GM23248 (cell line): ENCODE data around the gene DDN. TPM values are rescaled to one million over a fixed set of nuclear protein-coding genes. Genes with fewer than 3 reads are reported as not detected.

Source experiments
- DNase-seq: peaks from one replicate; pipeline ENCODE4 v3.0.0-alpha.2; 2015
- H2AFZ ChIP-seq: fragments of 200-600 bp; sonication (generic); 2 replicates; pipeline ENCODE4 v1.6.1; 2016; ENCODE audit warnings: antibody characterized with exemption
- H3F3A ChIP-seq: fragments of 200-600 bp; sonication (generic); 2 replicates; pipeline ENCODE4 v1.6.1; 2016; ENCODE audit warnings: mild to moderate bottlenecking, antibody characterized with exemption, mixed run types; ENCODE audit not compliant: insufficient read depth
- H3K27ac ChIP-seq: fragments of 200-600 bp; sonication (generic); 2 replicates; pipeline ENCODE4 v1.5.1; 2016; ENCODE audit warnings: mild to moderate bottlenecking
- H3K27me3 ChIP-seq: fragments of 200-600 bp; sonication (generic); replicated peaks from 2 replicates; pipeline ENCODE4 v1.6.1; 2016; ENCODE audit warnings: mild to moderate bottlenecking; ENCODE audit not compliant: insufficient read depth
- H3K36me3 ChIP-seq: fragments of 200-600 bp; sonication (generic); 2 replicates; pipeline ENCODE4 v1.6.1; 2016; ENCODE audit warnings: low read depth, mild to moderate bottlenecking
- H3K4me1 ChIP-seq: fragments of 200-600 bp; sonication (generic); 2 replicates; pipeline ENCODE4 v1.6.1; 2016; ENCODE audit warnings: mild to moderate bottlenecking; ENCODE audit not compliant: insufficient read depth
- H3K4me2 ChIP-seq: fragments of 200-600 bp; sonication (generic); one replicate; pipeline ENCODE4 v1.6.1; 2016; ENCODE audit warnings: mild to moderate bottlenecking; ENCODE audit not compliant: unreplicated experiment
- H3K4me3 ChIP-seq: fragments of 200-600 bp; sonication (generic); 2 replicates; pipeline ENCODE4 v1.5.1; 2016; ENCODE audit warnings: mild to moderate bottlenecking
- H3K79me2 ChIP-seq: fragments of 200-600 bp; sonication (generic); 2 replicates; pipeline ENCODE4 v1.6.1; 2016; ENCODE audit warnings: mild to moderate bottlenecking; ENCODE audit not compliant: insufficient read depth
- H3K9ac ChIP-seq: fragments of 200-600 bp; sonication (generic); 2 replicates; pipeline ENCODE4 v1.6.1; 2016; ENCODE audit warnings: mild to moderate bottlenecking
- H3K9me2 ChIP-seq: fragments of 200-600 bp; sonication (generic); 2 replicates; pipeline ENCODE4 v1.6.1; 2016; ENCODE audit warnings: mixed run types, mild to moderate bottlenecking, moderate library complexity; ENCODE audit not compliant: insufficient read depth
- H3K9me3 ChIP-seq: fragments of 200-600 bp; sonication (generic); one replicate; pipeline ENCODE4 v1.6.1; 2017; ENCODE audit warnings: low read depth
- H4K20me1 ChIP-seq: fragments of 200-600 bp; sonication (generic); 2 replicates; pipeline ENCODE4 v1.6.0; 2016; ENCODE audit not compliant: insufficient read depth
- EZH2 ChIP-seq: fragments of 200-600 bp; sonication (generic); IDR thresholded peaks from 2 replicates; pipeline ENCODE4 v1.6.1; 2018; ENCODE audit warnings: antibody characterized with exemption, mild to moderate bottlenecking; ENCODE audit not compliant: insufficient read depth, poor library complexity, severe bottlenecking
- EZH2phosphoT487 ChIP-seq: fragments of 200-600 bp; sonication (generic); IDR thresholded peaks from 2 replicates; pipeline ENCODE4 v1.6.1; 2018; ENCODE audit warnings: antibody characterized with exemption, moderate library complexity, mild to moderate bottlenecking, low read depth; ENCODE audit not compliant: insufficient read depth
- WGBS, 2 experiments: methylation state at CpG; one replicate each; pipeline ENCODE4 v1.1.6; 2015 to 2017; ENCODE audit warnings: low lambda C conversion rate in 2 of 2, low coverage in 1 of 2; ENCODE audit errors: missing lambda C conversion rate in 2 of 2; 5-methylcytosine and 5-hydroxymethylcytosine counted together
- in situ Hi-C: fragments of 300-500 bp; cut with MboI; formaldehyde crosslinking; loops from 2 replicates; pipeline ENCODE4 v1.15.0; 2020
- polyA plus RNA-seq: library from polyadenylated mRNA; unstranded; fragments of >200 nt; fragmentation: Nextera tagmentation; extraction: Ambion mirVana; gene quantifications from 2 replicates; pipeline ENCODE4 v1.2.1, GENCODE V29; 2016
- total RNA-seq: library from RNA; depleted of rRNA; stranded (reverse); fragments of >200 nt; shearing (Covaris generic); gene quantifications from 2 replicates; pipeline ENCODE4 v1.2.3, GENCODE V29; 2014

Gene DDN
- total and polyA plus RNA-seq, 2 experiments from 2014 or later = not detected

DNA sequence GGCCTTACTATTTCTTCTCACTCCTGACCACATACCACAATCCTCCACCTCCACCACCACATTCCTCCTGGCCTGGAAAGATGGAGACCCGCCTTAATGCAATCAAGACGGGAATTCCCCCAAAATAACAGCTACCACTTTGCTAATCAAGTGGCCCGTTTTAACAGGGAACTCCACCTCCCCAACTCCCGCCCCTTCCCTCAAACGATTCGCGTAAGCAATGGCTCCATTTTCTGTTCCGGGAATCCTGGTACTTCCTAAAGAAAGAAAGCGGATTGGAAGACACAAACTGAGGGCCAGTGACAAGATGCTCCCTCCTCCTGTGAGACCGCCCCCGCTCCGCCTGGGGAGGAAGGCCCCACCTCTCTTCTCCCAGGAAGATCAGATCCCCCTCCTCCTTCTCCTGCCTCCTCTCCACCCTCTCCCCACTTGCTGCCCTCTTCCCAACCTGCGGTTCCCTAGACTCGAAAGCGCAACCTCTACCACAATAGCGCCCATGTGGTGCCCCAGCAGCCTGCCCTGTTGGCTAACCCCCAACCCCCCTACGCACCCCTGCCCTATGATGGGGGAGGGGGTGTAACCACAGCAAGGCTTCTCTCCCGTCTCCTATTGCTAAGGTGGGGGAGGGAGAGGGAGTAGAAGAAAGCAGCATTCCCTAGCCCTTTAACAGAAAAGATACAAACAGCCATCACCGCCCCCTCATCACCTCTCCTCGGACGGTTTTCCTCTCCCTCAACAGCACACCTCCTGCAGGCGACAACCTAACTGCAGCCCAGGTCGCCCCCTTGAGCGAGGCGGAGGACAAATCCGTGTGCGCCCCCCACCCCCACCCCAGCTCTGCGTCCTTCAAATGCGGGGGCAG is 42.7 kb downstream of the DDN start:
- DNase-seq = peak; percentile 98
- 0 to 3% methylated on average over 24 to 29 of the region's 29 CpGs for WGBS, 2 experiments
- H3K9me3 ChIP-seq = no peaks in the 10 kb centered on the region
- peak overlapping the region; percentile 85 for H3K27ac ChIP-seq
- in situ Hi-C loops = no loop called here
- no peak for TF ChIP-seq EZH2phosphoT487
- no peak for TF ChIP-seq EZH2
- peak overlapping the region; percentile 90 for H3K9ac ChIP-seq
- peak overlapping the region; percentile 87 for H2AFZ ChIP-seq
- no peaks in the 10 kb centered on the region for H3K27me3 ChIP-seq
- H3K9me2 ChIP-seq = no peaks in the 10 kb centered on the region
- H3K4me1 ChIP-seq = peaks cover 14% of the 10 kb centered on the region
- H3K4me2 ChIP-seq = peak overlapping the region; percentile 99
- peaks cover 58% of the 10 kb centered on the region for H3K79me2 ChIP-seq
- H3F3A ChIP-seq = peaks cover 5% of the 10 kb centered on the region; the same call in 1 of the 2 replicates
- H3K36me3 ChIP-seq = peaks cover 8% of the 10 kb centered on the region; the same call in 1 of the 2 replicates
- H4K20me1 ChIP-seq = peaks cover 20% of the 10 kb centered on the region; the same call in 1 of the 2 replicates
- H3K4me3 ChIP-seq = peak overlapping the region; percentile 99

DNA sequence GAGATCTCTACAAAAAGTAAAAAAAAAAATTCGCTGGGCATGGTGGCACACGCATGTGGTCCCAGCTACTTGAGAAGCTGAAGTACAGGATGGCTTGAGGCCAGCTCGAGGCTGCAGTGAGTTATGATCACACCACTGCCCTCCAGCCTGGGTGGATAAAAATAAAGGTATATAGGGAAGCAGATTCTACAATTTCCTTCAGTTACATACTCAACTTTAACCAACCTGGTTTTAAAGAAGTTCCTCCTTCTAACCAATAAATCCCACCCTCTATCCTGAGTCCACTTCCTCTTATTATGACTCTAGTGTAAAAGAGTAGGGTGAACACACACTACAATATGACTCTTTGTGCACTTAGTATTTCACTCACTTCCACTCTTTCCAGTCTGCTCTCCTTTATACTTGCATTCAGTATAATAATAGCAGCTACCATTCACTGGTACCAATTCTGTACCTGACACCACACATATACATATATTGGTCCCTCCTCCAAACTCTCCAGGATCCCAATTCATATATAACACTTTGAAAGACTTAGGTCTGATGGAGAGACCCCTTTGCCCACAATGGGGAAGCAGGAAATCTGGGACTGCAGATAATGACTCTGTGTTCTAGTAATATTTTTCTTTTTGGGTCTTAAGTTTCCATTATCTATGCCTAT is 44.2 kb downstream of the DDN start:
- peak overlapping the region; percentile 99 for H3K4me2 ChIP-seq

DNA sequence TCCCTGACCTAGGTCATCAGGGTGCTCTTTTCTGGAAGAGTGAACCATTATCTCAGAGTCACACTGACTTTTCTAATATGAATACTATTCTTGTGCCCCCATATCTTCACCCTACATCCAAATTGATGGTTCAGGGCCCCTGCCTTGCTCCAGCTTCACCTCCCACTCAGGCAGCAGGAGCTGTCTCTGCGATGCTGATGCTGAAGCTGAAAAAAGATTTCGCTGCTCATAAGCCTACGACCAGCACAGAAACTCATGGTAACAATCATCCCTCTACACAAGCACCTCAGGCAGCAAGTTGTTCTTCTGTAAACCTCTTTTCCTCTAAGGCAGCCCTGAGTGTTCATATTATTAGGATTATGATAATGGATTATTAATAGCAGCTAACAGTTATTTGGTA is 45.1 kb downstream of the DDN start:
- TF ChIP-seq EZH2phosphoT487 = no peak
- no peak for TF ChIP-seq EZH2
- H3K4me1 ChIP-seq = peaks cover 10% of the 10 kb centered on the region
- H3K9ac ChIP-seq = no peak overlapping the region
- H3K9me3 ChIP-seq = no peaks in the 10 kb centered on the region
- H3F3A ChIP-seq = 0 out of 2 replicates have a peak, but pooled peaks cover 5% of the 10 kb centered on the region
- H2AFZ ChIP-seq = no peak overlapping the region
- H3K79me2 ChIP-seq = peaks cover 82% of the 10 kb centered on the region
- no peak for DNase-seq
- H3K27me3 ChIP-seq = no peaks in the 10 kb centered on the region
- in situ Hi-C loops = no loop called here
- peaks cover 8% of the 10 kb centered on the region; the same call in 1 of the 2 replicates for H3K36me3 ChIP-seq
- 95 to 100% methylated on average over 3 of the region's 3 CpGs for WGBS, 2 experiments
- no peak overlapping the region for H3K27ac ChIP-seq
- no peak overlapping the region for H3K4me3 ChIP-seq
- no peak overlapping the region for H3K4me2 ChIP-seq
- H3K9me2 ChIP-seq = no peaks in the 10 kb centered on the region
- H4K20me1 ChIP-seq = peaks cover 20% of the 10 kb centered on the region; the same call in 1 of the 2 replicates

More for the DNA sequence above, 44.2 kb downstream of the DDN start:
- H4K20me1 ChIP-seq = peaks cover 20% of the 10 kb centered on the region; the same call in 1 of the 2 replicates
- peak overlapping the region; percentile 90; the same call in 1 of the 2 replicates for H3K9ac ChIP-seq
- no peak overlapping the region for H3K27ac ChIP-seq
- peaks cover 8% of the 10 kb centered on the region; the same call in 1 of the 2 replicates for H3K36me3 ChIP-seq
- in situ Hi-C loops = no loop called here
- H3K4me1 ChIP-seq = peaks cover 10% of the 10 kb centered on the region
- 96 to 98% methylated on average over 3 of the region's 3 CpGs for WGBS, 2 experiments
- H3K27me3 ChIP-seq = no peaks in the 10 kb centered on the region
- H3K4me3 ChIP-seq = peak overlapping the region; percentile 99; the same call in 1 of the 2 replicates
- peaks cover 73% of the 10 kb centered on the region for H3K79me2 ChIP-seq
- DNase-seq = no peak
- no peak overlapping the region for H2AFZ ChIP-seq
- H3K9me2 ChIP-seq = no peaks in the 10 kb centered on the region
- no peaks in the 10 kb centered on the region for H3K9me3 ChIP-seq
- TF ChIP-seq EZH2phosphoT487 (no peak), EZH2 (no peak)
- 0 out of 2 replicates have a peak, but pooled peaks cover 5% of the 10 kb centered on the region for H3F3A ChIP-seq

DNA sequence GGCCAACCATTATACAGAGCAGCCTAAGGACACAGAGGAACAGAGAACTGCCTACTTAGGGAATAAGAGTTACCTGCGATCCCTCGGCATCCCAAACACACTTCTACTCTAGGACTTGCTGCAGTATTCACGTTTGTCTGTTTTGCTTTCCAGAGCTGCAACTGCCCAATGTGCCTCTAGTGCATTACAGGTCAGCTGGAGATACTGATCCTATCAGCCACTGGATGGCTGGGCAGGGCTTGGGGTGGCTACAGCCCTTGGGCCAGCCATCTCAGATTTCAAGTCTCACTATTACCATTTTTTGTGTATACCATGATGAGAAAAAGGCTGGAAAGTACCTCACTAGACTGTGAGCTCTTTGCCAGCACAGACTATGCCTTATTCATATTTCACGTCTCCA is 46.5 kb downstream of the DDN start:
- H3K79me2 ChIP-seq = peaks cover 96% of the 10 kb centered on the region
- whole genome bisulfite sequencing, 2 experiments = 97 to 100% methylated on average over 4 of the region's 4 CpGs

More for the DNA sequence above, 46.5 kb downstream of the DDN start:
- H2AFZ ChIP-seq = no peak overlapping the region
- H3K4me2 ChIP-seq = no peak overlapping the region
- no peak for DNase-seq
- 0 out of 2 replicates have a peak, but pooled peaks cover under 1% of the 10 kb centered on the region for H3F3A ChIP-seq
- no peak overlapping the region for H3K4me3 ChIP-seq
- H3K27ac ChIP-seq = no peak overlapping the region
- no peak overlapping the region for H3K9ac ChIP-seq
- H3K36me3 ChIP-seq = peaks cover 8% of the 10 kb centered on the region; the same call in 1 of the 2 replicates
- H3K9me2 ChIP-seq = no peaks in the 10 kb centered on the region
- H3K27me3 ChIP-seq = no peaks in the 10 kb centered on the region
- peaks cover 10% of the 10 kb centered on the region for H3K4me1 ChIP-seq
- H3K9me3 ChIP-seq = no peaks in the 10 kb centered on the region
- peaks cover 20% of the 10 kb centered on the region; the same call in 1 of the 2 replicates for H4K20me1 ChIP-seq
- in situ Hi-C loops = no loop called here
- TF ChIP-seq EZH2 (no peak), EZH2phosphoT487 (no peak)
